Osteoblast (primary cell): ENCODE measurements around the gene PRRT1B. TPM values are rescaled to one million over a fixed set of nuclear protein-coding genes. Genes with fewer than 3 reads are reported as not detected.

Source experiments
- DNase-seq: peaks from one replicate; pipeline ENCODE4 v3.0.0; 2011; ENCODE audit warnings: low spot score, mixed read lengths; ENCODE audit not compliant: insufficient read length; ENCODE audit errors: missing footprints
- H2AFZ ChIP-seq: 2 replicates; pipeline ENCODE4 v1.6.0; 2011; ENCODE audit warnings: mild to moderate bottlenecking, low read length
- H3K27ac ChIP-seq: 2 replicates; pipeline ENCODE4 v1.5.1; 2011; ENCODE audit warnings: mild to moderate bottlenecking, low read depth, low read length, moderate library complexity
- H3K27me3 ChIP-seq: 2 replicates; pipeline ENCODE4 v1.6.0; 2012; ENCODE audit warnings: mild to moderate bottlenecking, control low read depth, inconsistent platforms, low read length, moderate library complexity; ENCODE audit not compliant: insufficient read depth
- H3K36me3 ChIP-seq: 2 replicates; pipeline ENCODE4 v1.5.1; 2011; ENCODE audit warnings: mild to moderate bottlenecking, low read length, control low read depth, moderate library complexity; ENCODE audit not compliant: insufficient read depth
- H3K4me1 ChIP-seq: 2 replicates; pipeline ENCODE4 v1.5.1; 2011; ENCODE audit warnings: mild to moderate bottlenecking, low read length, control low read depth, moderate library complexity; ENCODE audit not compliant: insufficient read depth
- H3K4me2 ChIP-seq: 2 replicates; pipeline ENCODE4 v1.6.0; 2011; ENCODE audit warnings: mild to moderate bottlenecking, low read length; ENCODE audit not compliant: insufficient read depth
- H3K4me3 ChIP-seq: fragments of 200-600 bp; sonication (generic); 3 replicates; pipeline ENCODE4 v1.5.1; 2012; ENCODE audit warnings: mild to moderate bottlenecking, low read length, inconsistent platforms; ENCODE audit not compliant: insufficient read depth
- H3K79me2 ChIP-seq: 2 replicates; pipeline ENCODE4 v1.6.0; 2012; ENCODE audit warnings: mild to moderate bottlenecking, low read length, control low read depth, inconsistent platforms; ENCODE audit not compliant: insufficient read depth
- H3K9me3 ChIP-seq: 2 replicates; pipeline ENCODE4 v1.5.1; 2011; ENCODE audit warnings: low read depth, low read length, control low read depth
- H4K20me1 ChIP-seq: 2 replicates; pipeline ENCODE4 v1.6.0; 2012; ENCODE audit warnings: mild to moderate bottlenecking, low read length, control low read depth; ENCODE audit not compliant: insufficient read depth
- total RNA-seq: library from RNA; depleted of rRNA; stranded (reverse); fragments of >200 nt; gene quantifications from 2 replicates; pipeline ENCODE4 v1.2.3, GENCODE V29; 2012
- TF ChIP-seq, protein P1 (sequence below): IDR thresholded peaks from 2 replicates; pipeline ENCODE4 v1.5.1; 2011; ENCODE audit warnings: mild to moderate bottlenecking, low read depth, low read length, moderate library complexity; ENCODE audit errors: extremely low read depth

Gene PRRT1B
- total RNA-seq, 1 donor = not detected

DNA sequence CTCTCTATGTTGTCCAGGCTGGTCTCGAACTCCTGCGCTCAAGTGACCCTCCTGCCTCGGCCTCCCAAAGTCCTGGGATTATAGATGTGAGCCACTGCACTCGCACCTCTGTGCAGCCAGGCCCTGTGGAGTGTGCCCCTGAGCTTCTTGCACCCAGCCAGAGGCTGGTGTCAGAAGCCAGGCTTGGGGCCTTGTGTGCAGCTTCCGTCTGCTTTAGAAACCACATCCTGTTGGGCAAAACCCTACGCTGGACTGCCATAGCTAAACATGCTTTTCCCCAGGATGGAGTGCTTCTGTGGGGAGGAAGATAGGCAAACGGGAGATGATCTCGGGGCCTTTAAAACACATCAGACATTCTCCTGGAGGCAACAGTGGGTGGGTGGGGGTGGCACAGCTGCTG is 40.1 kb downstream of the PRRT1B start:
- peaks cover 27% of the 10 kb centered on the region for H3K36me3 ChIP-seq
- no peak overlapping the region for H3K4me3 ChIP-seq
- peak; percentile 50 for DNase-seq
- H3K4me2 ChIP-seq = no peak overlapping the region
- no peaks in the 10 kb centered on the region for H3K27me3 ChIP-seq
- no peaks in the 10 kb centered on the region for H3K9me3 ChIP-seq
- H3K79me2 ChIP-seq = no peaks in the 10 kb centered on the region
- no peak overlapping the region for H3K27ac ChIP-seq
- TF ChIP-seq, protein P1, sequence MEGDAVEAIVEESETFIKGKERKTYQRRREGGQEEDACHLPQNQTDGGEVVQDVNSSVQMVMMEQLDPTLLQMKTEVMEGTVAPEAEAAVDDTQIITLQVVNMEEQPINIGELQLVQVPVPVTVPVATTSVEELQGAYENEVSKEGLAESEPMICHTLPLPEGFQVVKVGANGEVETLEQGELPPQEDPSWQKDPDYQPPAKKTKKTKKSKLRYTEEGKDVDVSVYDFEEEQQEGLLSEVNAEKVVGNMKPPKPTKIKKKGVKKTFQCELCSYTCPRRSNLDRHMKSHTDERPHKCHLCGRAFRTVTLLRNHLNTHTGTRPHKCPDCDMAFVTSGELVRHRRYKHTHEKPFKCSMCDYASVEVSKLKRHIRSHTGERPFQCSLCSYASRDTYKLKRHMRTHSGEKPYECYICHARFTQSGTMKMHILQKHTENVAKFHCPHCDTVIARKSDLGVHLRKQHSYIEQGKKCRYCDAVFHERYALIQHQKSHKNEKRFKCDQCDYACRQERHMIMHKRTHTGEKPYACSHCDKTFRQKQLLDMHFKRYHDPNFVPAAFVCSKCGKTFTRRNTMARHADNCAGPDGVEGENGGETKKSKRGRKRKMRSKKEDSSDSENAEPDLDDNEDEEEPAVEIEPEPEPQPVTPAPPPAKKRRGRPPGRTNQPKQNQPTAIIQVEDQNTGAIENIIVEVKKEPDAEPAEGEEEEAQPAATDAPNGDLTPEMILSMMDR = no peak
- no peaks in the 10 kb centered on the region for H3K4me1 ChIP-seq
- H2AFZ ChIP-seq = no peak overlapping the region
- no peaks in the 10 kb centered on the region for H4K20me1 ChIP-seq

DNA sequence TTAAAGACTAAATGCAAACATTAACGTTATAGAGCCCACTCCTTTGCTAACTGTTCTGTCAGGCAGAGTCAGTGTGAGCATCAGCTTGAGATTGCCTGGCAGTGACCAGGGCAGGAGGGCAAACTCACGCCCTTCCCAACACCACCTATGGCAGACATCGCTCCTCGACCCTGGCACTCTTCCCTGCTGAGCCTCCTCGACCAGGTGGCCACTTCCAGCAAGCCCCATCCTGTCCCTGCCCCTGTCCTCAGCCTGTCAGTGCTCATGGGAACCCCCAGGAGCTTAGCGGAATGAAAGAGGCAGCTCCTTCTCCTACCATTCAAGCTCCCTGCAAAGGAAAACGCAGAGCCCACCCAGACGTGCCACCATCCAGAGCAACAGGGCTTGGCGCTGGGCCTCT is 42.0 kb downstream of the PRRT1B start:
- peak; percentile 19 for DNase-seq
- Histone ChIP-seq H3K4me2 (no peak overlapping the region), H4K20me1 (no peaks in the 10 kb centered on the region), H3K36me3 (peaks cover 21% of the 10 kb centered on the region), H3K4me3 (no peak overlapping the region), H3K27me3 (no peaks in the 10 kb centered on the region), H2AFZ (no peak overlapping the region), H3K9me3 (no peaks in the 10 kb centered on the region), H3K27ac (no peak overlapping the region), H3K4me1 (no peaks in the 10 kb centered on the region), H3K79me2 (no peaks in the 10 kb centered on the region)
- TF ChIP-seq, protein P1 = no peak

DNA sequence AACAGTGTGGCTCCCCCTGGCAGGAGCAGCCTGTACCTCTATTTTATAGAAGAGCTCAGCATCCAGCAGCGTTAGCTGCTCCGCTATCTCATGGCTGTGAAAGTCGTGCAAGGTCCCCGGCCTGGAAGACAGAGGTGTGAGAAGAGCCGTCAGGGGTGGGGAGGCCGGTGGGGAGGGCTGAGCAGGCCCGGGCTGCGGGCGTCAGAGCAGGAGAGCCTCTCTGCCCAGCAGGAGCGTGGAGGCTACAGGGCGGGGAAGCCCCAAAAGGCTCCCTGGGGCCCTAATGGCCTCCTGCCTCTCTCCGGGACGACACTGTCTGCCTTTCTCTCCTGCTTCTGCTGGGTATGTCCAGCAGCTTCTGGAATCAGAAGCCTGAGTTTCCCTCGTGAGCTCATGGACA is 42.6 kb downstream of the PRRT1B start:
- Histone ChIP-seq H3K79me2 (no peaks in the 10 kb centered on the region), H3K4me3 (no peak overlapping the region), H2AFZ (no peak overlapping the region), H3K36me3 (peaks cover 21% of the 10 kb centered on the region), H4K20me1 (no peaks in the 10 kb centered on the region), H3K27ac (no peak overlapping the region), H3K4me1 (no peaks in the 10 kb centered on the region), H3K9me3 (no peaks in the 10 kb centered on the region), H3K4me2 (no peak overlapping the region), H3K27me3 (no peaks in the 10 kb centered on the region)
- DNase-seq = peak; percentile 55
- TF ChIP-seq, protein P1 = no peak

DNA sequence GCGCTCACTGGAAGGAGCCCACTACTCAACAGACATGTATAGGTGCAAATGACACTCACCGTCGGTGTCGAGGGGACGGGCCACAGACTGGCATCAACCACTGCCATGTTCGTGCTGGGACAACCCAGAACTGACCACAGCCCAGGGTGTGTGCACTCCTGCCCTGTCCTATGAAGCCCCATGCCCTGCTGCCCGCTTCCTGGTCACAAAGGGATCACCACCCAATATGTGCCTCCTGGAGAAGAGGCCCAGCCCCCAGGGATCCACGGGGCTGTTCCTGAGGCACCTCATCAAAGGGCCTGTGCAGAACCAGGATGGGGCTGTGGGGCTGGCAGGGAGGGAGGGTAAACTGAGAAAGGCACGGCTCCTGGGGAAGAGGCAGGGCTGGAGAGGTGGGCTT is 43.1 kb downstream of the PRRT1B start:
- H3K4me2 ChIP-seq = no peak overlapping the region
- H3K36me3 ChIP-seq = peaks cover 21% of the 10 kb centered on the region
- H2AFZ ChIP-seq = no peak overlapping the region
- H3K4me3 ChIP-seq = no peak overlapping the region
- no peaks in the 10 kb centered on the region for H3K79me2 ChIP-seq
- peak; percentile 32 for DNase-seq
- no peaks in the 10 kb centered on the region for H3K4me1 ChIP-seq
- no peaks in the 10 kb centered on the region for H4K20me1 ChIP-seq
- no peaks in the 10 kb centered on the region for H3K27me3 ChIP-seq
- TF ChIP-seq, protein P1 = no peak
- no peak overlapping the region for H3K27ac ChIP-seq
- H3K9me3 ChIP-seq = no peaks in the 10 kb centered on the region
